Measurements from ENCODE around the gene ULBP3.
"Not testable (repeated sequence)": the region's sequence is repeated elsewhere in the genome, so short reads cannot be mapped to it uniquely, and the experiment has no call there.

Gene ULBP3

DNA sequence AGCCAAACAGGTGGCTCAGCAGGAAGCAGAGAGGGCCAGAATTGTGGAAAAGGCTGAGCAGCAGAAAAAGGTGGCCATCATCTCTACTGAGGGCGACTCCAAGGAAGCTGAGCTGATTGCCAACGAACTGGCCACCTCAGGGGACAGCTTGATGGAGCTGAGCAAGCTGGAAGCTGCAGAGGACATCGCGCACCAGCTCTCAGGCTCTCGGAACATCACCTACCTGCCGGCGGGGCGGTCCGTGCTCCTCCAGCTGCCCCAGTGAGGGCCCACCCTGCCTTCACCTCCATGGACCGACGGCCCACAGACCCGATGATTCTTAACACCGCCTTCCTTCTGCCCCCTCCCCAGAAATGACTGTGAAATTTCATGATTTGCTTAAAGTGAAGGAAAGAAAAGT lies 25.8 kb downstream of the ULBP3 start:
- DNase-seq (ENCODE audit: low read depth in 2 of 2) = no peak

DNA sequence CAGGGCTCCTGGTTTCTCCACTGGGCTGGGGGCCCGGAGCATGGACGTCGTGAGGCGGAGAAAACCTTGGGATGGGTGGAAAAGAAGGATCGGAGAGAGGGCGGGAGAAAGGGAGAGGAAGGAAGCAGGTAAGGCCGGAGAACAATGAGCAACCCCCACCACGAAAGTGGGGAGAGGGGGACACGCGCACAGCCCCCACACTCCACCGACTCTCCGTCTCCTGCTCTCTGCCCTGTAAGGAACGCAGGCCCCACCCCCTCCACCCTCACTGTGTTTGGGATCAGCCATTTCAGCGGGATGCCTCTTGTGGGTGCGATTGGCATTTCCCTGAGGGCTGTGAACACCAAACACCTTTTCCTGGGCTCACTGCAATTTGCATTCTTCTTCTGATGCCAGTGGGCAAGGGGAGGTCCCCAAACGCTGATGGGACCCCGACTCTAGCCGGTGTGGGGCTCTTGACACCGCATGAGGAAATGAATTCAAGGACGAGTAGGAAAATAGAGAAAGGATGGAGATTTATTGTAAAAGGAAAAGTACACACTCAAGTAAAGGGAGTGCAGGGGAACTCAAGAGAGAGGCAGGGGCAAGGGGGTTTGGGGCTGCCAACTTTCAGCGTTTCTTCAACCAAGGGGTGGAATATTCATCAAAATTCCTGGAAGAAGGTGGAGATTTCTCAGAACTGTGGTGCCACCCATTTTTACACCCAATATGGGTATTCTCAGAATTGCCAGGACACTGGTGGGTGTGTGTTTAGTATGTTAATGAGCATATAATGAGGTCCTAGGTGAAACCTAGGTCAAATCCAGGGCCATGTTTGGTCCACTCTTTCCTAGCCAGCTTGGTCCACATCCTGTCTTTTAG lies 30.5 kb downstream of the ULBP3 start:
- no peak for DNase-seq (ENCODE audit: low read depth in 2 of 2)

DNA sequence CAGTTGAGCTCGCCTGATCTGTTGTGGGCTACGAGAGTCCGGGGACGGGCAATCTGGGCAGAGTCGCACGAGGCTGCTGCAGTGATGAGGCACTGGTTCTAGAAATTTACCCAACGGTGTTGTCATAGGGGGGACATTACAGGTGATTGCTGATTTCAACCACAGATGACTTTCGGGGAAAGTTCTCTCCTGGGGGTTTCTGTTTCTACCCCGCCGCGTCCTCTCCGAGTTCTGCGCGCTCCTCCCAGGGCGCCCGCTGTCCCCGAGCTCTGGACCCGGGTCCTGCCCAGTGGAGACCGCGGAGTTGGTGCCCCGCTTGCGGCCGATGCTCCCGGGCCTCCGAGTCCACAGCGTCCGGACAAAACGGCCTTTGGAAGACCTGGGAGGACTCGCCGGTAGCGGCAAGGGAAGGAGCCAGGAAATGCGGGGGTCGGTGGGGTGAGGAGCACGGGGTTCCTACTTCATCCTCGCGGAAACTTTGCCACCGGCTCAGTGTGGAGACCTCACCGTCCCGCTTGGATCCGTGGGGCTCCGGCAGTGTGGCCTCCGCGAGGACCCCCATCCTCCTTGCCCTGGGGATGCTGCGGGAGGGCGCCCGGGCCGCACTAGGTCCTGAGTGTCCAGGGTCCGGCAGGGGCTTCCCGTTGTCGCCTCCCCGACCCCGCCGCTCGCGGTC lies 31.3 kb downstream of the ULBP3 start:
- DNase-seq (ENCODE audit: low read depth in 2 of 2) = no peak

DNA sequence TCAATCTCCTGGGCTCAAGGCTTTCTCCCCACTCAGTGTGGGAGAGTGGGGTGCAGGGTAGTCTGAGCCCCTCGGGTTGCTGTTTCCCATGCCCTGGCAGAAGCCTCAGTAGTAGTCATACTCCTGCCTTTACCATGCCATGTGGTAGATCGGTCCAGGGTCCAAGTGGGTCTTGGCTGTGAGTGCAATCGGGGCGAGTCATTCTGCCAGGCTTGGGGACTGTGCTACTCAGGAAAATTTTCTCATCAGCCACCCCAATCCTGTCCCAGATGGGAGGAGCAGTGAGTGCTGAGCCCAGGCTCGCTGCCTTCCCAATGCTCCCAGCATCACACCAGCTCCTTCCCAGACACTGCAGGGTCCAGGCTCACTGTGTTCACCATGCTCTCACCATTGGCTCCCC lies 32.8 kb downstream of the ULBP3 start:
- DNase-seq (ENCODE audit: low read depth in 2 of 2) = no peak

DNA sequence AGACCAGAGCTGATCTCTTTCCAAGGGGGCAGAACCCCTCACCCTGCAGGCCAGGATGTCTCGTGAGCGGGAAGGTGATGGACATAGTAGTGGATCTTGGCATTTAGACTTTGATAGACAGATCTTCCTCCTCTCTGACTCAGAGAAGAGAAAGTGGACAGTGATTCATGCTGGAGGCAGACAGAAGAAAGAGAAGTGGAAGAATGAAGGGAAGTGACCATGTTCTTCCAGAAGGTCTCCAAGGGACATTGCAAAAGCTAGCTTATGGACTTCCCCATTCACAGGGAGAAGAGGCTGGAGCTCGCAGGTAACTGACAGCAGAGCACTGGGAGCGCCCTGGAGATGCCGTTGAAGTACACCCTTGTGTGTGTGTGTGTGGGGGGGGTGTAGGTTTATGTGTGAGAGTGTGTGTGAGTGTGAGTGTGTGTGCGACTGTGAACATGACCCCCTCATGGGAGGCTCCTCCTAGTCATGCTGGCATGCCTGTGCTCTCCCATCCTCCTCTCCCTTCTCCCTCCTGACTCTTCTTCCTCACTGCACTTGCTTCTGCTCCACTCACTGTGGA lies 35.6 kb downstream of the ULBP3 start:
- DNase-seq (ENCODE audit: low read depth in 2 of 2) = no peak

DNA sequence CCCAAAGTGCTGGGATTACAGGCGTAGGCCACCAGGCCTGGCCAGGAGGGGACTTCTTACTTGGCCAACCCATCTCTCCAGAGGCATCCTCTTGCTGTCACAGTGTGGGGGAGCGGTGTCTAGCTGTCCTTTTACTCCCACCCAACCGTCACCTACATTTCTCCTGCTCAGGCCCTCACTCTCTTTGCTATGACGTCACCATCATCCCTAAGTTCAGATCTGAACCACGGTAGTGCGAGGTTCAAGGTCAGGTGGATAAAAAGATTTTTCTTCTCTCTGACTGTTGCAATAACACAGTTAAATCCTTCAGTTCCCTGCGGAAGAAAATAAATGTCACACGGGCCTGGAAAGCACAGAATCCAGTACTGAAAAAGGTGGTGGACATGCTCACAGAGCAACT lies 36.3 kb downstream of the ULBP3 start:
- DNase-seq (ENCODE audit: low read depth in 2 of 2) = no peak

DNA sequence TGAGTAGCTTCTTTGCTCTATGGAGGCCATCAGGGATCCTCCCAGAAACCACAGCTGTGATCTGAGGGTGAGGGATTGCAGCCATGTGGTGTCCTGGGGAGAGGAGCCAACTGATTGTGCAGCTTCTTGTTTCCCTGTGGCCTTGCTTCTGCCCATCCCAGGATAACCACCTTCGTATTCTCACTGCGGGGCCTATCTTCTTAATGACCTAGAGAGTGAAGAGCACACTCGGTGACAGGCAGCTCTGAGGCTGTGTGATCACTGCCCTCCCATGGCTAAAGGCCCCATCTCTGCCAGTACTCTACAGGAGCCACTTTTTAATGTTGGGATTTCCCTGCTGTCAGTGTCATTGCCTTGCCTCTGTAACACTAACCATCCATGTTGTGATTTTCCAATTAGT lies 38.3 kb downstream of the ULBP3 start:
- no peak for DNase-seq (ENCODE audit: low read depth in 2 of 2)

DNA sequence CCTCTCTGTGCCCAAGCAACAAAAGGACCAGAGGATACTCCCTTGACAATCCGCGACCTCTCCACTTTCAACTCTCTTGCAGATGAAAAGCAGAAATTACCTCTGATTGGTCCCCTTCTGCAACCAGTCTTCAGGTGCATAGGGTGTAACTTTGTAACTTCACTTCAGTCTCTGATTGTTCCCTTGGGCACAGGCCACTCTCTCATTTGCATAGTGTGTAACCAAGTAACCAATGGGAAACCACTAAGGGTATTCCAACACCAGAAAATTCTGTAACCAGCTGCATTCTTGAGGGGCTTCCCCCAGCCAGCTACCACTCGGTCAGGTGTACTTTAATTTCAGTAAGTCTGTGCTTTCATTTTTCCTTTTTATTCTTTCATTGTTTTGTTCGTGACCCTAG lies 39.2 kb downstream of the ULBP3 start:
- no peak for DNase-seq (ENCODE audit: low read depth in 2 of 2)

DNA sequence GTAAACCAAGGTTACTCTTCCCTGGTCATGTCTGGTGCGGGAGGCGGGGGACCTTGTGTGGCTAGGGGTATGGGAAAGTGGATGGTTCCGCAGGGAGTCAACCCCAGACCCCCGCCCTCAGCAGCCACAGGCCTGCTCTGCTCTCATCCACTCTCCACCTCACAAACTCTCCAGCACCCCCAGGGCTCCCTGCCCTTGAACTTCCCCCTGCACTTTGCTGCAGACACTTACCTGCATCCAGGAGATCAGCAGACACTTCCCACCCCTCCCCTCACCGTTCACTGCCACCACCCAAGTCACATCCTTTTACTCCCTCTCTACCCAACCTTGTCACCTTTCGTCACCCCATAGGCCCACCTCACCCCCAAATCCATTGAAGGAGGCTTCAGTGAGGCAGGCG lies 39.6 kb downstream of the ULBP3 start:
- no peak for DNase-seq (ENCODE audit: low read depth in 2 of 2)

DNA sequence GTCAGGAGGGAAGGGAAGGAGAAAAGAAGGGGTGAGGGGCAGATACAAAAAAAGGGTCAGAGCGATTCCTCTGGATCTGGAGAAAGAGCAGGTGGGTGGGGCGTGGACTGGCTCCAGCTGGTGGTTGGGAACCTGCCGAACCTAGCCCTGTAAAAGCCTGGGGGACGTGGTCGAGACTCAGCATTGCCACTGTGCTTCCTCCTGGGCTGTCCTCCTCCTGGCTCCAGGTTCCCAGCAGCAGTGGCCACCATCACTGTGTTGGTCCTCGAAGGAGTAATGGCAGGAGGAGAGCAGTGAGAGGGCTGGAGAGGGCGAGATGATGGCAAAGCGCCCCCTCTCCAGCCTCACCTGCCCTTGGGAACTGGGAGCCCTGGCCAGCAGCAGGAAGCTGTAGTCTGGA lies 40.1 kb downstream of the ULBP3 start:
- DNase-seq (ENCODE audit: low read depth in 2 of 2) = no peak

DNA sequence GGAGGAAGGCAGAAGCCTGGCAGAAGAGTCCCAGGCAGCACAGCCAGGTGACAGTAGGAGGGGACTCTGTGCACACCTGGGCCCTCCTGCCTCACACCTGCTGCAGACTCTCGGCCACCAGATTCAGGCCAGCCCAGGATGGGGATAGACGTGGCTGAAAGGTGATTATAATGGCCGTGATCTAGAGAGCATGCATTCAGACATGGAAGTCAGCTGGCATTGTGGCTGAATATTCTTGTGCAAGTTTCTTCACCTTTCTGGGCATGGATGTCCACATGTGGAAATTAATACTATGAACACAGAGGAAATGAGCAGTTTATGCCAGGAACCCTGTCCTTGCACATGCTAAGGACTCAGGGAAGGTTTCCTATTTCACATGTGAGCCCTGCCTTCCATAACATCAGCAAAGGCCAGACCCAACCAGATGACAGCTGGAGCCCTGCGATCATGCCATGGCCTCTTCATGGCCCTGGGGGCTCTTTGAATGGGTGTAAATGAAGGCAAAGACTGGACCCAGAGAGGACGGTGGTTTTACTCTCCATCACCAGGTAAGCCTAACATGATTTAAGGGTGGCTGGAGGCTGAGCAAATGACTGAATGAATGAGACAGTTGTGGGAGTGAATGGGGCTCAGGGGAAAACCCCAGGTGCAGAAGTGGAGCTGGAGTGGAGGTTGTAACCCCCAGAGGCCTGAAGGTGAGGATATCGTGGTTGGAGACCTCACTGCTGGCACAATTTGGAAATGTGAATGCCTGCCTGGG lies 40.9 kb downstream of the ULBP3 start:
- DNase-seq (ENCODE audit: low read depth in 2 of 2) = no peak

DNA sequence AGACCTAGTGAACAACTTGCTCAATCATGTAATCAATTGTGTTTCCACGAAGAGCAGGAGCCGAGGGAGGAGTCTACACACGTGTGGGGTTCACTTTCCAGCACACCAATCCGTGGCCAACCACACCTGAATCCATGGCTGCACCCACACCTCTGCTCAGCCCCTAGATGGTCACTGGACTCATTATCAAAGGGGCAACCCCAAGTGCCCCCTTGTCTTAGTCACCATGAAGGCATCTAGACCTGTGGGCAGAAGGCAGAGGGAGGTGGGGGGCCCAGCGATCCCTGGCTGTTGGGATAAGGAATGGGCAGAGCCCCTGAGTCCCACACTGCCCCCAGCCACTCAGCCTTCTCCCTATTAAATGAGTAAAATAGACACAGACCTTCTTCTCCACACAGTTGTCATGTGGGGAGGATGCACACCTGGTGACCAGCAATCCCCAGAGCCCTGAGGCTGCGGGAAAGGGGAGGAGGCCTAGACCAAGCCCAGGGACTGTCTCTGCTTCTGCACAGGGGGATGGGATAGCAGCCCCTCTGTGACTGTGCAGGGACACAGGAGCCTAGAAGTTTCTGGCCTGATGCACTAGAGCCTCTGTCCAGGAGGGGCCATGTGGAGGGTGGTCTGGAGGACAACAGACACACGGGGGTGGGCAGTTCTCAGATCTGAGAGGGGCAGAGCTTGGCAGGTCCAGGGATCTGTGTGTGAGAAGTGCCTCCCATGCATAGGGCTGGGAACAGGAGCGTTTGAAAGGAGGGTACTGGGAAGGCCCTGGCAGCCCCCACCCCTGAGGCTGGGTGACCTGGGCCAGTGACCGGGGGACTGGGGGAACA lies 41.7 kb downstream of the ULBP3 start:
- DNase-seq (ENCODE audit: low read depth in 2 of 2) = no peak

DNA sequence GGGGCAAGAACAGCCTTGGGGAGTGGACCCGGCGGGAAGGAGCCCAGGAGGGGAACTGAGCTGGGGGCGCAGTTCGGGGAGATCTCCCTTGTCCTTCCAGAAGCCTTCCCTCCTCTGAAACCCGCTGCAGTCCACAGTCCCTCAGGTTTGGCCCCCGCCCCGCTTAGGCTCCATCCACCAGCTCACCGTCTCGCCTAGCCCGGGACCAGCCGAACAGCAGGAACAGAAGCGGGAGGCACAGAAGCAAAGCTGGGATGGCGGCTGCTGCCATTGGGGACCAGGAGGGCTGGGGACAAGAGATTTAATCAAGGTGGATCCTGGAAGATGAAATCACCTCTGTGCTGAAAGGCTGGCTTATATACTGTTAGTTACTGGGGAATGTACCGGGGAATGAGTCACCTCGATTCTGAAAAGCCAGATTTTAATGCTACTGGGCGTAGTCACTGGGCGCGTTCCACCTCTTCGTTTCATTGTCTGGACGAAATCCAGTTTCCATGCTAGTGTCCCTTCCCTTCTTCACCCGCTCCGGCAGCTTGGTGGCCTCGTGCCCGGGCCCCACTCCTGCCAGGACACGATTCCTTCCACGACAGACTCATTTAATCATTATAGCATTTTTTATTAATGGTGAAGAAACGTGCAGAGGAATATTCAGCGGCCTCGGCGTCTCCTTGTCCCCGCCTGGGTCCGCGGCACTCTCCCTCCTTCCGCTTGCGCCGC lies 43.6 kb downstream of the ULBP3 start, which contains the start of gene RAET1L:
Gene RAET1L, minus strand, starts transcription at position 332 of the 717 bp plus-strand sequence. Its CDS starts 61 bp downstream, at position 271.
- no peak for DNase-seq (ENCODE audit: low read depth in 2 of 2)

DNA sequence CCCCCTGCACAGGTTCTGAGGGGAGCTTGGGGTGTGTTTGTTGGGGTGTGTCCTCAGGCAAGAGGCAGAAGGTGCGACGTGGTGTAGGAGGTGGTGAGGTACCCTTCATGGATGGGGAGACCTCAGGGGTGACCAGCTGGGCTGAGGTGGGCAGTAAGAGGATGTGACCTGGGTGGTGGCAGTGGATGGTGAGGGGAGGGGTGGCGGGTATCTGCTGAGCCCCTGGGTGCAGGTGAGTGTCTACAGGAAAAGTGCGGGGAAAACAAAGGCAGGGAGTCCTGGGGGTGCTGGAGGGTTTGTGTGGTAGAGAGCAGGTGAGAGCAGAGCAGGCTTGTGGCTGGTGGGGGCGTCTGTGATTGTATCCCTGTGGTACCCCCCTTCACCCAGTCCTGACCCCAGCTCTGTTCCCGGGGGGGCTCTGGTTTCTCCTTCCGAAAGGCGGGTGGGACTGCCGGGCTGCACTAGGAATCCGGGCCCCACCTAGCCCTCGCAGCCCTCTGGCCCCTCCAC lies 44.2 kb downstream of the ULBP3 start:
- no peak for DNase-seq (ENCODE audit: low read depth in 2 of 2)

DNA sequence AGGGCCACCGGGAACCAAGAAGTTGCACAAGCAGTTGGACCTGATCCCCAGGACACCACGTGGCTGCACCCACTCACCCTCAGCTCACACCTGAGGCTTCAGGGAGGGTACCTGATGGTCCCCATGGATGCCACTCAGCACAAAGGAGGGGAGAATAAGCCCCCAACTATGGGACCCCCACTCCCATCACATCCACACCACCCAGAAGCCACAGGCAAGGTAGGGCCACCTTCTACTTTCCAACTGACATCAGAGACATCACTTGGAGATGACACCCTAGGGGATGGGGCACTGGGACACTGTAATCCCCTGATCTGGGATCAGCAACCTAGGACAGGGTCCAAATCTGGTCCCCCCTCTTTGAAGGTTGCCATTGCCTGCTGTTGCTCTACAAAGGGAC lies 44.9 kb downstream of the ULBP3 start:
- not testable (repeated sequence) for DNase-seq (ENCODE audit: low read depth in 2 of 2)

DNA sequence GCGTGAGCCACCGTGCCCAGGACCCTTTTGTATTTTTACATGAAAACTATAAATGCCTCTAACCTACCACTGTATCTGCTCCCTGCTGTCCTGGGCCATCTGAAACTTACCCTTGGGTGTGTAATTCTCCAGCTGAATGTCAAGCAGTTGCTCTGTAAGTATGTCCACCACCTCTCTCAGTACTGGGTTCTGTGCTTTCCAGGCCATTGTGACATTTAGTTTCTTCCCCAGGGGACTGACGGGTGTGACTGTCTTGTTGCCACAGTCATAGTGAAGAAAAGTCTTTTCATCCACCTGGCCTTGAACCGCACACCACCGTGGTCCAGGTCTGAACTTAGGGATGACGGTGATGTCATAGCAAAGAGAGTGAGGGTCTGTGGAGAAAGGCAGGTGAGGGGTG lies 47.1 kb downstream of the ULBP3 start:
- DNase-seq (ENCODE audit: low read depth in 2 of 2) = not testable (repeated sequence)

DNA sequence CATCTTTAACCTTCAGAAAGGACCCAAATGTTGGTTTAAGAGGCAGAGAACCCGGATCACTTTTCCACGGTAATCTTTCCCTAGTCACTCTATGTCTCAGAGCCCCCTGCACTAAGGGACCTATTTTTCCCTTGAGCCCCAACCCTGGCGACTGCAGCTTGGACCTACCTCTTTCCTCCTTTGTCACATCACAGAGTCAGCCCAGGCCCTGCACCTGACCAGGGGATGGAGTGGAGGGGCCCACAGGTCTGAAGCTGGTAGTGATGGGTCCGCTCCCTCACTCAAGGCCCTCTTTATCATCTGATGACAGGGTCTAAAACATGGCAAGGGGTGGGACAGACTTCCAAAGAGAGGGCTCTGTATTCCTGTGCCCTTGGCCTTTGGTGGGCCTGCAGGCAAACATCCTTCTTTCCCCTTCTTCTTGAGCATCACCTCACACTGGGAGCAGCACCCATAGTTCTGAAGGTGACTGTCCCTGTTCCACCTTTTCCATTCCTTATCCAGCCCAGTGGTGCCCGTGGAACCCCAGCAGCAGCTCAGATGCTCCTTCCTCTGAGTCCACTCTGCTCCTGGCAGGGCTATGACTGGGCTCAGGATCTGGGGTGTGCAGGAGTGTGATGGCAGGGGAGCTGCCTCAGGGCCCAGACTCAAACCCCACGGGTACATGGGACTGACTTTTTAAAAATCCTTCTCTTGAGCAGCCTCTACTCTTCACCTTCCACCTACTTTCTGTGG lies 49.9 kb downstream of the ULBP3 start:
- DNase-seq (ENCODE audit: low read depth in 2 of 2) = no peak

DNA sequence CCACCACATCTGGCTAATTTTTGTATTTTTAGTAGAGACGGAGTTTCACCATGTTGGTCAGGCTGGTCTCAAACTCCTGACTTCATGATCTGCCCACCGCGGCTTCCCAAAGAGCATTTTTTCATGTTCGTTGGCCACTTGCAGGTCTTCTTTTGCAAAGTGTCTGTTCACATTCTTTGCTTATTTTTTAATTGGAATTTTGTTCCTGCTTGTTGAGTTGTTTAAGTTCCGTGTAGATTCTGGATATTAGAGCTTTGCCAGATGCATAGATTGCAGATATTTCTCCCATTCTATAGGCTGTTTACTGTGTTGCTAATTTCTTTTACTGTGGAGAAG lies 51.8 kb downstream of the ULBP3 start:
- DNase-seq (ENCODE audit: low read depth in 2 of 2) = not testable (repeated sequence)

DNA sequence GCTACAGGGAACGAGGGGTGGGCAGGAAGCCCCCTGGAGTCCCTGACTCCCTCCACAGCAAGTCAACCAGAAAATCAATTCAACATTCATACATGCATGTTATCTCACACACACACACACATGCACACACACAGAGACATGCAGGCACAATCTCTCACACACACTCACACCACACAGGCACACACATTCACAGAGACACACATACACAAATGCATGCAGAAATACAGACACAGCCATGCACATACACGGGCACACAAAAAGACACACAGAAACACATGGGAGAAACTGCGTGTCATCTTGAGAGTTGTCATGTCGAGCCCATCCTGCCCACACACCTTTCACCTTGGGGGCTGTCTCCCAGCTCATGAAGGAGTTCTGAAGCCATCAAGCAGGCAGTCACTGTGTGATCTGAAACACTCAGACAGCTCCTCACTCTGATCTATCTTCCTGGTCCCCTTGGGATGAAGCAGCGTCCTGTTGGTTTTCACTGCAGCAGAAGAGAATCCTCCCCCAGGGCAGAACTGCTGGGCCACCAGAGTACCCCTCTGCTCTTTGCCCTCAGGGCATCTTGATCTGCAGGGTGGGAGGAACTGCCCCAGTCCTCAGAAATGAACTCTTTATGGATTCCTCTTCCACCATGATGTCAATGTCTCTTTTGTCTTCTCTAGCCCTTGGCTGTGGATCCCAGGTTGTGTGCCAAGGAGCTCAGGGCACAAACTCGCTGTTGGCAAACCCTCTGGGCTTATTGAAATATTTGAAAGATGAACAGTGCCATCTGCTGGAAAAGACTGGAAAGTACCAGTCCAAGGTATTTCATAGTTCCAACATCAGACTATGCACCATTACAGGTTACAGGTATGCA lies 52.4 kb downstream of the ULBP3 start:
- DNase-seq (ENCODE audit: low read depth in 2 of 2) = peak in 1 of 2 donors; percentile 24
